ENCODE measurements around the gene OBSCN. TPM values are rescaled to one million over a fixed set of nuclear protein-coding genes. Genes with fewer than 3 reads are reported as not detected.

Gene OBSCN
- total RNA-seq, 1 donor from 2014 or later: 17.5 TPM

- FAIRE-seq: no peak
- Mint-ChIP-seq H3K9me3 (ENCODE audit: unreplicated experiment) (no peaks in the 10 kb centered on the region), H3K27me3 (ENCODE audit: low read depth, unreplicated experiment) (no peaks in the 10 kb centered on the region), H3K27ac (ENCODE audit: unreplicated experiment) (no peak overlapping the region), H3K4me3 (ENCODE audit: unreplicated experiment) (no peak overlapping the region), H3K36me3 (ENCODE audit: low read depth, unreplicated experiment) (peaks cover 8% of the 10 kb centered on the region), H3K4me1 (ENCODE audit: low read depth, unreplicated experiment) (peaks cover 3% of the 10 kb centered on the region)
- H3K9me3 ChIP-seq (ENCODE audit: insufficient read depth, low read depth, low read length): no peaks in the 10 kb centered on the region
- H3K36me3 ChIP-seq (ENCODE audit: insufficient read depth, low read length): no peaks in the 10 kb centered on the region
- H3K27me3 ChIP-seq (ENCODE audit: insufficient read depth, low read length): no peaks in the 10 kb centered on the region
- TF ChIP-seq CTCF (IDR thresholded peaks at IDR 0.05; ENCODE audit: insufficient read depth, low read depth, low read length) (no peak), EZH2 (IDR thresholded peaks at IDR 0.05; ENCODE audit: insufficient read depth, low read length) (no peak)
- H3K9ac ChIP-seq (ENCODE audit: low read length): no peak overlapping the region
- H3K27ac ChIP-seq (ENCODE audit: low read depth, low read length): no peak overlapping the region
- H3K4me2 ChIP-seq (ENCODE audit: low read length): no peak overlapping the region
- DNase-seq (ENCODE audit: low read depth): no peak
- no peaks in the 10 kb centered on the region for H3K79me2 ChIP-seq (ENCODE audit: insufficient read depth, low read length)
- peaks cover 8% of the 10 kb centered on the region for H3K4me1 ChIP-seq (ENCODE audit: insufficient read depth, low read length)
- no peak overlapping the region for H3K4me3 ChIP-seq (ENCODE audit: insufficient read depth, low read depth, low read length)
- no peak overlapping the region for H2AFZ ChIP-seq (ENCODE audit: low read depth, low read length)
- H4K20me1 ChIP-seq (ENCODE audit: insufficient read depth, low read length): no peaks in the 10 kb centered on the region
These were observed 66.0 kb downstream of the OBSCN start for GRCh38 chr1:228273720-228274451.

- TF ChIP-seq CTCF (IDR thresholded peaks at IDR 0.05; ENCODE audit: insufficient read depth, low read depth, low read length) (no peak), EZH2 (IDR thresholded peaks at IDR 0.05; ENCODE audit: insufficient read depth, low read length) (no peak)
- no peaks in the 10 kb centered on the region for H3K36me3 ChIP-seq (ENCODE audit: insufficient read depth, low read length)
- no peaks in the 10 kb centered on the region for H3K27me3 ChIP-seq (ENCODE audit: insufficient read depth, low read length)
- H3K4me3 ChIP-seq (ENCODE audit: insufficient read depth, low read depth, low read length): no peak overlapping the region
- no peaks in the 10 kb centered on the region for H3K9me3 Mint-ChIP-seq (ENCODE audit: unreplicated experiment)
- H3K27ac Mint-ChIP-seq (ENCODE audit: unreplicated experiment): peak overlapping the region; percentile 10
- peak overlapping the region; percentile 91 for H3K4me2 ChIP-seq (ENCODE audit: low read length)
- H3K4me1 Mint-ChIP-seq (ENCODE audit: low read depth, unreplicated experiment): peaks cover 3% of the 10 kb centered on the region
- H3K27me3 Mint-ChIP-seq (ENCODE audit: low read depth, unreplicated experiment): no peaks in the 10 kb centered on the region
- DNase-seq (ENCODE audit: low read depth) (no peak), FAIRE-seq (no peak)
- H3K4me1 ChIP-seq (ENCODE audit: insufficient read depth, low read length): peaks cover 8% of the 10 kb centered on the region
- no peak overlapping the region for H3K9ac ChIP-seq (ENCODE audit: low read length)
- H4K20me1 ChIP-seq (ENCODE audit: insufficient read depth, low read length): no peaks in the 10 kb centered on the region
- H3K9me3 ChIP-seq (ENCODE audit: insufficient read depth, low read depth, low read length): no peaks in the 10 kb centered on the region
- peak overlapping the region; percentile 69 for H3K4me3 Mint-ChIP-seq (ENCODE audit: unreplicated experiment)
- H2AFZ ChIP-seq (ENCODE audit: low read depth, low read length): no peak overlapping the region
- H3K36me3 Mint-ChIP-seq (ENCODE audit: low read depth, unreplicated experiment): peaks cover 8% of the 10 kb centered on the region
- H3K27ac ChIP-seq (ENCODE audit: low read depth, low read length): no peak overlapping the region
- H3K79me2 ChIP-seq (ENCODE audit: insufficient read depth, low read length): no peaks in the 10 kb centered on the region
These were observed 66.8 kb downstream of the OBSCN start for GRCh38 chr1:228274452-228275178.

GRCh38 chr1:228275179-228275429, 67.3 kb downstream of the OBSCN start:
- no peak overlapping the region for H3K27ac ChIP-seq (ENCODE audit: low read depth, low read length)
- FAIRE-seq (no peak), DNase-seq (ENCODE audit: low read depth) (no peak)
- peak overlapping the region; percentile 69 for H3K4me3 Mint-ChIP-seq (ENCODE audit: unreplicated experiment)
- H4K20me1 ChIP-seq (ENCODE audit: insufficient read depth, low read length): no peaks in the 10 kb centered on the region
- peak overlapping the region; percentile 91 for H3K4me2 ChIP-seq (ENCODE audit: low read length)
- H3K4me3 ChIP-seq (ENCODE audit: insufficient read depth, low read depth, low read length): peak overlapping the region; percentile 65
- H3K36me3 Mint-ChIP-seq (ENCODE audit: low read depth, unreplicated experiment): peaks cover 11% of the 10 kb centered on the region
- H3K9ac ChIP-seq (ENCODE audit: low read length): peak overlapping the region; percentile 79
- TF ChIP-seq CTCF (IDR thresholded peaks at IDR 0.05; ENCODE audit: insufficient read depth, low read depth, low read length): no peak
- no peak for TF ChIP-seq EZH2 (IDR thresholded peaks at IDR 0.05; ENCODE audit: insufficient read depth, low read length)
- H3K4me1 Mint-ChIP-seq (ENCODE audit: low read depth, unreplicated experiment): peaks cover 2% of the 10 kb centered on the region
- no peaks in the 10 kb centered on the region for H3K27me3 ChIP-seq (ENCODE audit: insufficient read depth, low read length)
- no peaks in the 10 kb centered on the region for H3K9me3 Mint-ChIP-seq (ENCODE audit: unreplicated experiment)
- peak overlapping the region; percentile 10 for H3K27ac Mint-ChIP-seq (ENCODE audit: unreplicated experiment)
- peak overlapping the region; percentile 96 for H2AFZ ChIP-seq (ENCODE audit: low read depth, low read length)
- peaks cover 8% of the 10 kb centered on the region for H3K4me1 ChIP-seq (ENCODE audit: insufficient read depth, low read length)
- no peaks in the 10 kb centered on the region for H3K36me3 ChIP-seq (ENCODE audit: insufficient read depth, low read length)
- H3K9me3 ChIP-seq (ENCODE audit: insufficient read depth, low read depth, low read length): no peaks in the 10 kb centered on the region
- H3K79me2 ChIP-seq (ENCODE audit: insufficient read depth, low read length): no peaks in the 10 kb centered on the region
- H3K27me3 Mint-ChIP-seq (ENCODE audit: low read depth, unreplicated experiment): no peaks in the 10 kb centered on the region
